HG02884 (cell line): Measurements from ENCODE around the gene C15orf39.

Experiments
- ATAC-seq: cut with Tn5 transposase; IDR thresholded peaks from one replicate; pipeline ENCODE4 v1.9.1; 2021; ENCODE audit warnings: mild to moderate bottlenecking, moderate library complexity; ENCODE audit not compliant: unreplicated experiment

The C15orf39 gene

DNA sequence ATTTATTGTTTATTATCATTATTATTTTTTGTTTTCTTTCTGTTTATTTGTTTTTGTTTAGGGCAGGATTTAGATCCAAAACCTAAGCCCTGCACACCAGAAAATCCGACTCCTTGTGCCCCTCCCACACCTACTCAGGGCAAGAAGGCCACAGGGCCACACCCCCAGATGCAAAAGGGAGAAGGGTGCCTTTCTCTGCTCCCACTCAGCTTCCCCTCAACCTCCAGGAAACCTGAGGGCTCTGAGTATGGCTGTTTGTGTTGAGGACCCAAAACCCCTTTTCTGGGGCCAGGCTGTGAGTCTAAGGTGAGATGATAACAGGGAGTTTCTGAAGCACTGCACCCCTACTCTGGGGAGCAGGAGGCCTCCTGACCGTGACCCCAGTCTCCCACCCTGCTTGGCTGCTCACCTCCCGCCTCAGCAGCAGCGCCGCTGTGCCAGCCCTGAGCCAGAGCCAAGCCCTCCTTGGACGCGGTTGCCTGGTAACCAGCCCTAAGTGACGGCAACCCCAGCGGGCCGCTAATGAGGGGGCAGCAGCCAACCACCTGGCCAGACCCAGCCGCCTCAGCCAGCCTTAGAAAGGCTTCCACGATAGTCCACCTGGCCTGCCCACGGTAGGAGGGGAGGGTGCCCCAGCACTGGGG is 6.4 kb upstream of the C15orf39 start:
- ATAC-seq = no peak

DNA sequence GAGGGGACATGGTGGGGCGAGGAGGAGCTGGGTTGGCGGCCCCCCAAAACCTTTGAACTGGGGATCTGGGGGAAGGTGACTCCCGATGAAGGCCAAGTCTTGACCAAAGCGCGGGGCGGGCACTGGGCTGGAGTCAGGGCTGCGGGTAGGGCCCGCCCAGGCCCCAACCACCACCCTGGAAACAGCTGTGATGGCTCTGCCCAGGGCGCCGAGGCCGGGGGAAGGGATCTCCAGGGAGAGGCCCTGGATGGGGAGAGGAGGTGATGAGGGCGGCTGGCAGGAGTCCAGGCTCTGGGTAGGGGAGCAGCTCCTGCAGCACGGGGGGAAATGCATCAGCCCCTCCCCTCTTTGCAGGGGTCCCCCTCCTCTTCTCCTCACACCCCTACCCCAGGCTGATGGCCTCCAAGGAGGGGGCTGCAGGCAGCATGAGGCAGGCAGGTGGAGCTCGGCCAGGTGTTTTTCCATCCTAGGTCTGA is 5.9 kb upstream of the C15orf39 start:
- ATAC-seq = no peak

DNA sequence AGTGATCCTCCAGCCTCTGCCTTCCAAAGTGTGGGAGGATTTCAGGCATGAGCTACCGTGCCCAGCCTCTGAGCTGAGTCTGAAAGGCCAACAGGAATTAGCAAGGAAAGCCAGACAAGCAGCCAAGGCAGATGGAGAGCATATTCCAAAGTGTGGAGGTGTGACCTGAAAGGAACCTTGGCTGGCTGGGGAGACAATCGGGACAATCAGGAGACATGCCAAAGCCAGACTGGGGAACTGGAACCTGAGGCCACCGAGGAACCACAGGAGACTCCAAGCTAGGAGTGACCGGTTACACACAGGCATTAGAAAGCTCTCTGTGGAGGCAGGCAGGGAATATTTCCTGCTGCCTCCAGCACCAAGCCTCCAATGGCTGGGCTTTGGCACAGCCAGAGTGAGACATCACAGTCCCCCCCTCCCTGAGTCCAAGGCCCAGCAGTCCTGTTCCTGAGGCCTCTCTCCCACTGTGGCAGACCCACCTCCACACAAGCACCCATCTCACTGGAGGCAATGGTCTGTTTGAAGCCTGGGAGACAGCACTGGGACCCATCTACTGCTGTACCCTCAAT is 4.5 kb upstream of the C15orf39 start:
- no peak for ATAC-seq

DNA sequence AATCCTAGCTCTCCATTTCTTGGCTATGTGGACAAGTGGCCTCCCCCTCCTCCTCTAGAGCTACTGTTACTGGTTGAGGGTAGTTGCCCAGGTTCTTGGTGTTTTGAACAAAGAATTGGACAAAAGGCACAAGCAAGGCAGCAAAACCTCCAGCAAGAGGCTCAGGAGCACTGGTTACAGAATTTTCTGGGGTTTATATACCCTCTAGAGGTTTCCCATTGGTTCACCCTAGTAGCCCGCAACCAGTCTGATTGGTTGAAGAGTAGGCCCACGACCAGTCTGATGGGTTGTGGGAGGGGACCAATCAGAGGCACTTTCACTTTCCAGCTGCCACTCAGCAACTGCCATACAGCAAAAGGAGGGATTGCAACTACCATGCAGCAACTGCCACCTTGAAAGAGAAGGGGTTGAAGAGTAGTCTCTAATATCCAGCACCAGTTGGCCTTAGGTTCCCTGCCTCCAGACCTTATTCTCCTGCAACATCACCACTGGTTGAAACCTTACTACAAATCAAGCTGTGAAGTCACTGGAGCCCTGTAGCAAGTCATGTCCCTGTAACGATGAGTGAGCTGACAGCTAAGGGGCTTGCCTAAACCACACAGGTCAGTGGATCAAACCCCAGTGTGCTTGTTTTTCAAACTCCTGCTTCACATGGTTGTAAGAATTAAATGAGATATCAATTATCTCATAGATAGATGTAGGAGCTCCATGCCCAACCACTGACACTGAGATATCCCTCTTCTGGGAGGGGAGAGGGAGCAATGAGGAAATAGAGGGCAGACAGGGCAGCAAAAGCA is 2.9 kb upstream of the C15orf39 start:
- no peak for ATAC-seq

DNA sequence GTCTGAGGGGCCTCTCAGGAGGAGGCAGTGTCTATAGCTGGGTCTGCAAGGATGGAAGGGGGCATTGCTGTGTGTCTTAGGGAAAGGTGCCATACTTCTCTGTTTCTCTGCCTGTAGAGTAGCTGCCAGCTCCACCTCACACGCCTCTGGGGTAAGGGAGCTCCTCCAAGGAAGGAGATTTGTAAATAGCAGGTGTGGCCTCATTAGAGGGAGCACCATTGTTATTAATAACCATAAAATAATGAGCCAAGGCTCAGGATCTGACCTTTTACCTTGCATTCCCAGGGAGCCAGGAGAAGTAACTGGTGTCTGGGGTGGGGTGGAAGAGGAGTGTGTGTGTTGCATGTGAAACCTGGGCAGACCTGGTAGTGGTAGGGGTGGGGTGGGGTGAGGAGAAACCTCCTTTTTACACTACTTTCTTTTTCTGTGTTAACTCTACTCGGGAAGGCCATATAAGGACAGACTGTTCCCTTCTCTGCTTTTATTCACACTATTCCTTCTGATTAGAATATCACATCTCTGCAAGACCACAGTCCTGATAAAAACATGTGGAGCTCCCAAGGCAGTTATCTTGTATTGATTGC is 2.2 kb upstream of the C15orf39 start:
- no peak for ATAC-seq

DNA sequence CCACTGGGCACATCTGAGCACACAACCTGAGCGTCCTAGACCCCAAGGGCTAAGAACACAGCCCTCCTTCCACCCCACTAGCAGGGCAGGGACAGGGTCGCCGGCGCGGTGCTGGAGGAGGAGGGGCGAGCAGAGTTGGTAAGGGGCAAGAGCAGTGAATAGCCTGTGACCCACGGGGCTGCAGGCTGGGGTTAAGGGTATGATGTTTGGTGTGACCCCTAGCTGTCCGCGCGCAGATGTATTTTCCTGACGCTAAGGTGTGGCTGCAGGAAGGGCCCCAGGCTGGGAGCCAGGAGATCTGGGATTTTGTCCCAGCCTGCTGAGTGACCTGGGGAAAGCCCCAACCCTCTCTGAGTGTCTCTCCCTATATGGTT is 1.3 kb upstream of the C15orf39 start:
- ATAC-seq = no peak

DNA sequence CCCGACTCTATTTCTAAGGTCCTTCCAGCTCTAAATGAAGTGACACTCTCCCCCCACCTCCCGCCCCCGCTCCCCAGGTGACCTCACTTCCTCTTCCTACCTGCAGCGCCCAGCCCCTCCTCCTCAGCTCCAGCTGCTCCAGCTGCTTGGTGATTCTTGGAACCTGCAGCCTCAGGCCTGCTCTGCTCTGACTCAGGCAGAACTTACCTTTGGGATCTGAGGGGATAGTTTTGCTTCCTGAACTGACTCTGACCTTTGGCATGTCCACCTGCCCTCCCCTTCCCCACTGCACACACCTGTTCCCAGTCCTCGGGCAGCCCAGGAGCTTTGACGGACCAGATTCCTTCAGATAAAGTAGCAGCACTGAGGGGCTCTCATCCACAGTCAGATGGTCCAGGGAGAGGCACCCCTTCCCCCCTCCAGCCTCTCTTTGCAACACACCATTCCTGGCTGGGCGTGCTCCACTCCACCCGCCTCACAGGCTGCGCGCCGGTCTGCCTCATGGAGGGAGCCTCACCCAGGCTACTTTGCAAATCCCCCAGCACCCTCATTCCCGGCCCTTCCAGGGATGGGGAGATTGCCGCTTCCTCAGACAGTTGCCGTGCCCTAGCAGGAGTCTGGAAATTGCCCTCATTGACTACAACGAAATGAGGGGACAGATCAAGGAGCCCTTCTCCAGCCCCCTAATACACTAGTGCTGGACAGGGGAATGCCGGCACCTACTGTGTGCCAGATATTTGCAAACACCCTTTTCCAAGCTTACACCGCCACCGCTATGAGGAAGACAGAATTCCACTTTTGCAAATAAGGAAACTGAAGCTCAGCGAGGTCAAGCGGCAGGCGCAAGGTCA is 692 bp upstream of the C15orf39 start:
- ATAC-seq = no peak

DNA sequence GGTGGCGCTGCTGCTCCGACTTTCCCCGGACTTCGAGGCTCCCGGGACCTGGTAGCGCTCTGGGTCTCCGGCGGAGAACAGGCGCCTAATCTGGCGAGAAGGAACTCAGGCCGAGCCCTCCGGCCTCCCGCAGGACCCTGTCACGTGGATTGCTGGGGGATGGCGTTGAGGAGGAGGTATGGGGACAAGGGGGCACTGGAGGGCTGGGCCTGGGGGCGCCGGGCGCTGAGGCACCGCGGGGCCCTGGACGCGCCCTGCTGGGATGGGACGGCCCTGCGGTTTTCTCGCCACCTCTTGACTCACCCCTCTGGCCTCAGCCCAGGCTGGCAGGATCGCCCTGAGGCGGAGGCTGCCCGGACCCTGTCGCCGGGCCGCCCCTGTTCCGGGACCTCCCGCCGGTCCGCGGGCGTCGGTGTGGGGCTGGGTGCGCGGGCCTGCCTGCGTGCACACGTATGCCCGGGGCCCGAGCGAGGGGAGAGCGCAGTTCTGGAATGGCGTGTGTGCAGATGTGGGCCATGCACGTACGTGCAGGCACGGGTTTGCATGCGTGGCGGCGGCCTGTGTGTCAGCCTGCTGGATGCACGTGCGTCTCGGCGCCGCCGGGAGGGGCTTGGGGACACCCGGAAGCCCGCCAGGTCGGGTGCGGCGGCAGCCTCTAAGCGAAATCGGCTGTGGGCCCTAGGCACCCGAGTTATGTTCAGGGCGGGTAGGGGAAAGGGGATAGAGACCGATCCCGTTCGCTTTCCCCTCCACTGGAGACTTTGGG is 752 bp downstream of the C15orf39 start:
- ATAC-seq = no peak

DNA sequence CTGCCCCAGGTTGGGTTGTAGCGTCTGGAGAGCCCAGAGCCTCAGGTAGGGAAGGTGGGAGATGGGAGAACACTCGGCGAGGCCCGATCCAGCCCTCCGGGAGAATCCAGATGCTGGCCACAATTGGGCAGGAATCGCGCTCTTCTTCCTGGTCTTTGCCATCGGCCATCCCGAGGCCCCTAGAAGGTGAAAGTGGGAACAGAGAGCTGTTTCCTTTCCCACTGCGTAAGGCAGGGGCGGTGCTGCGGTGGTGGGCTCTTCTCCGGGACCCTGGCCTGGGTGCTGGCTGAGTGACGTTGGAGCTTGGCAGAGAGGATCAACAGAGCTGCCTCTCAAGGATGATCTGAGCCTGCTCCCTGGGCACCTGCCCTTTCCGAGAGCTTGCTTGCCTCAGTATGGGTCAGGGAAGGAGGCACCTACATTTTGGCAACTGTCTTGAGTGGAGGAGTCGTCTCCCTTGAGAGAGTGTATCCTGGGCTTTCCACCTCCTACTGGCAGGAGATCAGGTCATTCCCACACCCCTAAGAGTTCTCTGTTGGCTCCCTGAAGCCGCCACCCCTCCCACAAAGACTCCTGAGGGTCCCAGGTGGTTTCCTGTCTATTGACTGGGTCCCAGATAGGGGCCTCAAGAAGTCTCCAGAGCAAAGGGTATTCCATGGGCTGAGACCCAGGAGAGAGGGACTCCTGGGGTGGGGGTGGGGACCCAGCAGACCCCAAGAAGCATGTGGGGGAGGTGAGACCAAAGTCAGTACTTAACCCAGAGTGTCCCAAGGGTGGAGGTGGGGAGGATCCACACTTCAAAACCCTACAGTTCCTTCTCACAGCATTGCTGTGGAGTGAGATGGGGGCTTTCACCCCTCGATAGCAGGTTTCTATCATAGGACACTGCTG is 1.6 kb downstream of the C15orf39 start:
- no peak for ATAC-seq

DNA sequence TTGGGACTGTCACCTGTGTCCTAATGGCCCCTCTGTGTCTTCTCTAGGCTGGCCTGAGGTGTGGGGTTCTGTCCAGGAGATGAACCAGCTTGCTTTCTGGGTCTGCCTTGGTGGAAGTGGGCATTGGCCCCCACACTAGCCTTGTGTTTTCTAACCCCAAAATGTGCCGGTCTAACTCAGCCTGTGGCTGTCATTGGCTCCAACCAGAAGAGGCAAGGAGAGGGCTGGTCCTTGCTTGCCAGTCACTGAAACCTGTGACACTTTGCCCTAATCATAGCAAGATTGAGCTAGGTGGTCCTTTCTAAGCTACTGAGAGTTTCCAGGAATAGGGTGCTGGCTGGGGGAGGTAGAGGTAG is 2.2 kb downstream of the C15orf39 start:
- ATAC-seq = no peak

DNA sequence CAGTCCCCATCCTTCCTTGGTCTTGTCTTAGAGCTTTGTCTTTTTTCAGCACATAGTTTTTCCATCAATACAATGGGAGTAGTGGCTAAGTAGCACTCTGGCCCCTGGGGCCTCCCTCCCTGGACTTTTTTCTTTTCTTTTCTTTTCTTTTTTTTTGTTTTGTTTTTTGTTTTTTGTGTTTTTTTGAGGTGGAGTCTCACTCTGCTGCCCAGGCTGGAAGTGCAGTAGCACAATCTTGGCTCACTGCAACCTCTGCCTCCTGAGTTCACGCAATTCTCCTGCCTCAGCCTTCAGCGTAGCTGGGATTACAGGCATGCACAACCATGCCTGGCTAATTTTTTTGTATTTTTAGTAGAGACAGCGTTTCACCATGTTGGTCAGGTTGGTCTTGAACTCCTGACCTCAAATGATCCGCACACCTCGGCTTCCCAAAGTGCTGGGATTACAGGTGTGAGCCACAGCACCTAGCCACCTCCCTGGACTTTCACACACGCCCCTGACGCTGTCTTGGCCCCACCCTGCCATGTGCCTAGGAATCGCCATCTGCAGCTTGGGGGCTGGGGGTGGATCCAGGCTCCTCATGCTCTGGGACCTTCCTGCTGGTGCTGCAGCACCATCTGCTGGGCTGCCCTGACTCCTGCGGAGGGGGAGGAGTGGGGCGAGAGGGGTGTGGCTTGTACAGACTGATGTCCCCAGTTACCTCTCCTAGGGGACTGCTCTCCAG is 2.8 kb downstream of the C15orf39 start:
- no peak for ATAC-seq

DNA sequence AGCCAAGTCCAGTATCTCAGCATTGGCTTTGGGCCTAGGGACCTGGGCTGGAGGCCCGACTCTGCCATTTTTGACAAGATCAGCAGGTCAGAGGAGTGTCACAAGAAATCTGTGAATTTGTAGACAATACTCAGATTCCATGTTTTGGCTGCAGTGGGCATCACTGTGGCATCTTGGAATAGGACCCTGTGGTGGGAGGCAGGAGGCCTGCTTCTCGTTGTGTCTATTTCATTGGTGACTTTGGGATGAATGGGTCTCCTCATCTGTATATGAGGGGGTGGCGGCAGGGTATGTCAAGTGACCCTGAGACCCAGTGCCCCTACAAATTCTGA is 3.3 kb downstream of the C15orf39 start:
- ATAC-seq = no peak

DNA sequence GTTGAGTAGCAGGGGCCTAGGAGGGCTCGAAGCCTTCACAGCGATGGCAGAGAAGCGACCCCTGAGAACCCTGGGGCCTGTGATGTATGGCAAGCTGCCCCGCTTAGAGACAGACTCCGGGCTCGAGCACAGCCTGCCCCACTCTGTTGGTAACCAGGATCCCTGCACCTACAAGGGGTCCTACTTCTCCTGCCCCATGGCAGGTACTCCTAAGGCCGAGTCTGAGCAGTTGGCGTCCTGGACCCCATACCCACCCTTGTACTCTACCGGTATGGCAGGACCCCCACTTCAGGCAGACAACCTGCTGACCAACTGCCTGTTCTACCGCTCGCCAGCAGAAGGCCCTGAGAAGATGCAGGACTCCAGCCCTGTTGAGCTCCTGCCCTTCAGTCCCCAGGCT is 4.3 kb downstream of the C15orf39 start:
- ATAC-seq = no peak

DNA sequence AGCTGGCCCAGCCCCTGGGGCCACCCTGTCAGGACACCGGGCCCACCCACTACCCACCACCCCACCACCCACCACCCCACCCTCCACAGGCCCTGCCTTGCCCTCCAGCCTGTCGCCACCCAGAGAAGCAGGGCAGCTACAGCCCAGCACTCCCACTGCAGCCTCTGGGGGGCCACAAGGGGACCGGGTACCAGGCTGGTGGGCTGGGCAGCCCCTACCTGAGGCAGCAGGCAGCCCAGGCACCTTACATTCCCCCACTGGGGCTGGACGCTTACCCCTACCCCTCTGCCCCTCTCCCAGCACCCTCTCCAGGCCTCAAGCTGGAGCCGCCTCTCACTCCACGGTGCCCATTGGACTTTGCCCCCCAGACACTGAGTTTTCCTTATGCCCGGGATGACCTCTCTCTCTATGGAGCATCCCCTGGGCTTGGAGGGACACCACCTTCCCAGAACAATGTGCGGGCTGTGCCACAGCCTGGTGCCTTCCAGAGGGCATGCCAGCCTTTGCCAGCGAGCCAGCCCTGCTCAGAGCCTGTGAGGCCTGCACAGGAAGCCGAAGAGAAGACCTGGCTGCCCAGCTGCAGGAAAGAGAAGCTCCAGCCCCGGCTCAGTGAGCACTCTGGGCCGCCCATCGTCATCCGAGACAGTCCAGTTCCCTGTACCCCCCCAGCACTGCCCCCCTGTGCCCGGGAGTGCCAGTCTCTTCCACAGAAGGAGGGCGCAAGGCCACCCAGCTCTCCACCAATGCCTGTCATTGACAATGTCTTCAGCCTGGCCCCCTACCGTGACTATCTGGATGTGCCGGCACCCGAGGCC is 5.3 kb downstream of the C15orf39 start:
- no peak for ATAC-seq

DNA sequence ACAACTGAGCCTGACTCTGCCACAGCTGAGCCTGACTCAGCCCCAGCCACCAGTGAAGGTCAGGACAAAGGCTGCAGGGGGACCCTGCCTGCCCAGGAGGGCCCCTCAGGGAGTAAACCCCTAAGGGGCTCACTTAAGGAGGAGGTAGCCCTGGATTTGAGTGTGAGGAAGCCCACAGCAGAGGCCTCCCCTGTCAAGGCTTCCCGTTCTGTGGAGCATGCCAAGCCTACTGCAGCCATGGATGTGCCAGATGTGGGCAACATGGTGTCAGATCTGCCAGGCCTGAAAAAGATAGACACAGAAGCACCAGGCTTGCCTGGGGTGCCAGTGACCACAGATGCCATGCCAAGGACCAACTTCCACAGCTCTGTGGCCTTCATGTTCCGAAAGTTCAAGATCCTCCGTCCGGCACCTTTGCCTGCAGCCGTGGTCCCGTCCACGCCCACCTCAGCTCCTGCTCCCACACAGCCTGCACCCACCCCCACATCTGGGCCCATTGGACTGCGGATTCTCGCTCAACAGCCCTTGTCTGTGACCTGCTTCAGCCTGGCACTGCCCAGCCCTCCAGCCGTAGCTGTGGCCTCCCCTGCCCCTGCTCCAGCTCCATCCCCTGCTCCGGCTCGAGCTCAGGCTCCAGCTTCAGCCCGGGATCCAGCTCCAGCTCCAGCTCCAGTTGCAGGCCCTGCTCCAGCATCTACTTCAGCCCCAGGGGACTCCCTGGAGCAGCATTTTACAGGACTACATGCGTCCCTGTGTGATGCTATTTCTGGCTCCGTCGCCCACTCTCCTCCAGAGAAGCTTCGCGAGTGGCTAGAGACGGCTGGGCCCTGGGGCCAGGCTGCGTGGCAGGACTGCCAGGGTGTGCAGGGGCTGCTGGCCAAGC is 6.2 kb downstream of the C15orf39 start:
- ATAC-seq = no peak

DNA sequence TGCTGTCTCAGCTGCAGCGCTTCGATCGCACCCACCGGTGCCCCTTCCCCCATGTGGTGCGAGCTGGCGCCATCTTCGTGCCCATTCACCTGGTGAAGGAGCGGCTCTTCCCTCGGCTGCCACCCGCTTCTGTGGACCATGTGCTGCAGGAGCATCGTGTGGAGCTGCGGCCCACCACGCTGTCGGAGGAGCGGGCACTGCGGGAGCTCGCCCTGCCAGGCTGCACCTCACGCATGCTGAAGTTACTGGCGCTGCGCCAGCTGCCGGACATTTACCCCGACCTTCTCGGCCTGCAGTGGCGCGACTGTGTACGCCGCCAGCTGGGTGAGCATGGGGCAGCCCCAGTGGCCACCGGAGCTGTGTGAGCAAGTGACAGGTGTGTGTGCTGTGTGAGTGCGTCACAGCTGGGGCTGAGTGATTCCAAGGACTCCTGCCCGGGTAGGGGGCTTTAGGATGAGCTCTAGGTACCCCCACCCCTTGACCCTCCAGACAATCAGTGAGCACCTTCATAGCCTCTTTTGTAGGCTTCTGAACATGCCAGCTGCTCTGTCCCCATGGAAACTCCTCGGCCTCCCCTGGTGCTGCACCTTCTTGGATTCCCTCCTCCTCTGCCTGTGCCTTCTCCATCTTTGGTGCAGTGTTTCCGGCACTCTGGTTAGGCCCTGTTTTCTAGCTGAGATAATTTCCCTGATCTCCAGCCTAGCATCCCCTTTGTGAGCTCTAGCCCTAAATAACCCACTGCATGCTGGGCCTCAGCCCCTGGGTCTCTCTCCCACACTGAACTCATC is 7.0 kb downstream of the C15orf39 start:
- ATAC-seq = no peak
